DND-41 (cell line): ENCODE results near the gene ZNF689.

Experiments used
- ATAC-seq: fragments of 200-7000 bp; cut with Tn5 transposase; 3 replicates; pipeline ENCODE4 v1.9.1; 2021; ENCODE audit warnings: low read depth; ENCODE audit not compliant: insufficient read depth
- DNase-seq: peaks from one replicate; pipeline ENCODE4 v3.0.0-alpha.2; 2020
- H2AFZ ChIP-seq: 2 replicates; pipeline ENCODE4 v1.6.0; 2012; ENCODE audit warnings: low read depth, low read length
- H3K27ac ChIP-seq: 2 replicates; pipeline ENCODE4 v1.5.1; 2012; ENCODE audit warnings: low read length, inconsistent platforms
- H3K27me3 ChIP-seq: fragments of 200-600 bp; sonication (generic); 2 replicates; pipeline ENCODE4 v1.6.0; 2012; ENCODE audit warnings: low read length, mild to moderate bottlenecking, inconsistent platforms; ENCODE audit not compliant: insufficient read depth, poor library complexity
- H3K36me3 ChIP-seq: 2 replicates; pipeline ENCODE4 v1.5.1; 2012; ENCODE audit warnings: low read length, inconsistent platforms; ENCODE audit not compliant: insufficient read depth
- H3K4me1 ChIP-seq: 2 replicates; pipeline ENCODE4 v1.5.1; 2012; ENCODE audit warnings: mild to moderate bottlenecking, low read length; ENCODE audit not compliant: insufficient read depth
- H3K4me2 ChIP-seq: 2 replicates; pipeline ENCODE4 v1.6.0; 2012; ENCODE audit warnings: mild to moderate bottlenecking, moderate library complexity, low read length, inconsistent platforms; ENCODE audit not compliant: insufficient read depth
- H3K4me3 ChIP-seq, 2 experiments: fragments of 200-600 bp in 1 of 2; shearing (Covaris generic) in 1 of 2; 2 replicates each; pipeline ENCODE4 v1.5.1; 2012 to 2016; ENCODE audit warnings: inconsistent platforms in 2 of 2, low read length in 2 of 2, mild to moderate bottlenecking in 2 of 2, low read depth in 1 of 2, moderate library complexity in 1 of 2
- H3K79me2 ChIP-seq: 2 replicates; pipeline ENCODE4 v1.6.0; 2012; ENCODE audit warnings: low read length, inconsistent platforms; ENCODE audit not compliant: insufficient read depth
- H3K9ac ChIP-seq: 2 replicates; pipeline ENCODE4 v1.6.0; 2012; ENCODE audit warnings: low read depth, mild to moderate bottlenecking, inconsistent platforms, low read length, moderate library complexity
- H3K9me3 ChIP-seq: 2 replicates; pipeline ENCODE4 v1.5.1; 2012; ENCODE audit warnings: low read length, moderate library complexity, mild to moderate bottlenecking, inconsistent platforms; ENCODE audit not compliant: insufficient read depth, severe bottlenecking
- H4K20me1 ChIP-seq: 2 replicates; pipeline ENCODE4 v1.6.0; 2012; ENCODE audit warnings: low read length; ENCODE audit not compliant: insufficient read depth
- EZH2 ChIP-seq: IDR thresholded peaks from 3 replicates; pipeline ENCODE4 v1.6.1; 2012; ENCODE audit warnings: borderline replicate concordance, low read depth, mild to moderate bottlenecking, moderate library complexity, low read length, inconsistent platforms; ENCODE audit not compliant: severe bottlenecking
- TF ChIP-seq, protein P1 (sequence below): IDR thresholded peaks from 2 replicates; pipeline ENCODE4 v1.5.1; 2012; ENCODE audit warnings: borderline replicate concordance, low read length, moderate library complexity, mild to moderate bottlenecking; ENCODE audit not compliant: poor library complexity, severe bottlenecking; ENCODE audit errors: extremely low read depth

Gene ZNF689

DNA sequence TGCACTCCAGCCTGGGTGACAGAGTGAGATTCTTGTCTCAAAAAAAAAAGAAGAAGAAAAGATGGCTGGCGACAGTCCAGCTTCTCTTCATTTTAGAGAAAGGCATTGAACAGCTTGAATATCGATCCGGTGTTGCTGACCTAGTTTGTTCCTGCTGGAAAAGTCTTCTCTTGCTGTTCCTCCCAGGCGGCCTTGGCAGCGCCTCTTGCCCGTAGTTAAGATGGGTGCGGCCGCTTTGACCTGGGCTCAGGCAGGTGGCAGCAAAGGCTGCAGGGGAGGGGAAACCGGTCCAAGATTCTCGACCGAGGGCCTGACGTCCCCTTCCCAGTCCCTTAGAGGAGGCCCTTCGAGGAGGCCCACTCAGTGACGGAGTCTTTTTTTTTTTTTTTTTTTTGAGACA, 48.2 kb downstream of the ZNF689 start:
- Histone ChIP-seq H3K9ac (no peak overlapping the region), H3K27ac (no peak overlapping the region), H3K79me2 (peaks cover 12% of the 10 kb centered on the region), H4K20me1 (no peaks in the 10 kb centered on the region), H3K4me2 (no peak overlapping the region), H3K36me3 (no peaks in the 10 kb centered on the region), H2AFZ (no peak overlapping the region), H3K4me3 (no peak overlapping the region), H3K27me3 (no peaks in the 10 kb centered on the region), H3K4me1 (peaks cover 14% of the 10 kb centered on the region), H3K9me3 (no peaks in the 10 kb centered on the region)
- no peak for DNase-seq
- no peak for ATAC-seq
- TF ChIP-seq EZH2: no peak
- TF ChIP-seq, protein P1, sequence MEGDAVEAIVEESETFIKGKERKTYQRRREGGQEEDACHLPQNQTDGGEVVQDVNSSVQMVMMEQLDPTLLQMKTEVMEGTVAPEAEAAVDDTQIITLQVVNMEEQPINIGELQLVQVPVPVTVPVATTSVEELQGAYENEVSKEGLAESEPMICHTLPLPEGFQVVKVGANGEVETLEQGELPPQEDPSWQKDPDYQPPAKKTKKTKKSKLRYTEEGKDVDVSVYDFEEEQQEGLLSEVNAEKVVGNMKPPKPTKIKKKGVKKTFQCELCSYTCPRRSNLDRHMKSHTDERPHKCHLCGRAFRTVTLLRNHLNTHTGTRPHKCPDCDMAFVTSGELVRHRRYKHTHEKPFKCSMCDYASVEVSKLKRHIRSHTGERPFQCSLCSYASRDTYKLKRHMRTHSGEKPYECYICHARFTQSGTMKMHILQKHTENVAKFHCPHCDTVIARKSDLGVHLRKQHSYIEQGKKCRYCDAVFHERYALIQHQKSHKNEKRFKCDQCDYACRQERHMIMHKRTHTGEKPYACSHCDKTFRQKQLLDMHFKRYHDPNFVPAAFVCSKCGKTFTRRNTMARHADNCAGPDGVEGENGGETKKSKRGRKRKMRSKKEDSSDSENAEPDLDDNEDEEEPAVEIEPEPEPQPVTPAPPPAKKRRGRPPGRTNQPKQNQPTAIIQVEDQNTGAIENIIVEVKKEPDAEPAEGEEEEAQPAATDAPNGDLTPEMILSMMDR: no peak

GRCh38 chr16:30561089-30561816, 48.9 kb downstream of the ZNF689 start:
- TF ChIP-seq, protein P1: no peak
- no peak for TF ChIP-seq EZH2
- no peak overlapping the region for H3K27ac ChIP-seq
- no peaks in the 10 kb centered on the region for H3K27me3 ChIP-seq
- H3K4me3 ChIP-seq: no peak overlapping the region
- H4K20me1 ChIP-seq: no peaks in the 10 kb centered on the region
- no peak overlapping the region for H2AFZ ChIP-seq
- no peak overlapping the region for H3K9ac ChIP-seq
- H3K36me3 ChIP-seq: peaks cover 4% of the 10 kb centered on the region
- H3K9me3 ChIP-seq: no peaks in the 10 kb centered on the region
- peaks cover 22% of the 10 kb centered on the region for H3K4me1 ChIP-seq
- no peak overlapping the region for H3K4me2 ChIP-seq
- no peak for ATAC-seq
- DNase-seq: no peak
- H3K79me2 ChIP-seq: peaks cover 19% of the 10 kb centered on the region

DNA sequence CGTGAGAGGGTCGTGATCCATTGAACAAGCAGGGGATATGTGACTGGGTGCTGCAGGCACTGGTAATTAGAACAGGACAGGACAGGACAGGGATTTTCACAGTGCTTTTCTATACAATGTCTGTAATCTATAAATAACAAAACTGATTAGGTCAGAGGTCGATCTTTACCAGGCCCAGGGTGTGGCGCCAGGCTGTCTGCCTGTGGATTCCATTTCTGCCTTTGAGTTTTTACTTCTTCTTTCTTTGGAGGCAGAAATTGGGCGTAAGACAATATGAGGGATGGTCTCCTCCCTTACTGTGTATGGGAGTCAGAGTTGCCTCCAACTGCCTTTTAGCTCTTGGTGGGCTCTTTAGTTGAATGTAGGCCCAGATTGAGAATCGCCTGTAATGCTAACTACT, 50.5 kb downstream of the ZNF689 start:
- H3K4me3 ChIP-seq: no peak overlapping the region
- no peak overlapping the region for H3K4me2 ChIP-seq
- no peak for DNase-seq
- no peak for ATAC-seq
- no peak overlapping the region for H3K27ac ChIP-seq
- H3K36me3 ChIP-seq: peaks cover 19% of the 10 kb centered on the region
- H3K27me3 ChIP-seq: no peaks in the 10 kb centered on the region
- H3K9me3 ChIP-seq: no peaks in the 10 kb centered on the region
- H2AFZ ChIP-seq: no peak overlapping the region
- no peaks in the 10 kb centered on the region; the same call in 1 of the 2 replicates for H4K20me1 ChIP-seq
- no peak for TF ChIP-seq EZH2
- TF ChIP-seq, protein P1: no peak
- H3K79me2 ChIP-seq: peaks cover 35% of the 10 kb centered on the region
- H3K4me1 ChIP-seq: peaks cover 35% of the 10 kb centered on the region
- no peak overlapping the region for H3K9ac ChIP-seq
